Motor neuron (in vitro differentiated cells): ENCODE data around the gene OGDH. TPM values are rescaled to one million over a fixed set of nuclear protein-coding genes. Genes with fewer than 3 reads are reported as not detected.

Experiments used
- ATAC-seq, 8 experiments: fragments of 200-7000 bp; cut with Tn5 transposase; replicated peaks in 6 of 8; 2 replicates each; pipeline ENCODE4 v1.8.0; 2021; ENCODE audit warnings: mild to moderate bottlenecking in 8 of 8, moderate library complexity in 8 of 8
- H3K27ac ChIP-seq, 2 donors: fragments of 250-450 bp; sonication (Bioruptor Pico); 2 replicates each; pipeline ENCODE4 v1.9.0; 2021; ENCODE audit warnings: antibody characterized with exemption in 2 of 2, mild to moderate bottlenecking in 2 of 2, moderate library complexity in 1 of 2
- H3K4me1 ChIP-seq, 2 donors: fragments of 250-450 bp; sonication (Bioruptor Pico); replicated peaks in 1 of 2; 2 replicates each; pipeline ENCODE4 v1.6.1; 2021; ENCODE audit warnings: antibody characterized with exemption in 2 of 2, mild to moderate bottlenecking in 2 of 2, moderate library complexity in 1 of 2
- H3K4me3 ChIP-seq, 5 donors: fragments of 250-450 bp; sonication (Bioruptor Pico); 2 replicates each; pipeline ENCODE4 v1.9.0; 2021; ENCODE audit warnings: antibody characterized with exemption in 5 of 5, mild to moderate bottlenecking in 5 of 5, moderate library complexity in 4 of 5
- WGBS, 10 experiments: fragments of 450-650 bp; shearing (Covaris generic); methylation state at CpG; one replicate each; pipeline ENCODE4 v1.0.0; 2022; 5-methylcytosine and 5-hydroxymethylcytosine counted together
- in situ Hi-C, 9 experiments: fragments of 400-800 bp; cut with MboI; loops; one replicate each; pipeline ENCODE4 v1.15.0; 2021; ENCODE audit warnings: low sequenced_read_pairs in 9 of 9, low pct_unique_long_range_greater_than_20kb in 2 of 9; ENCODE audit not compliant: unreplicated experiment in 9 of 9
- total RNA-seq, 8 experiments: library from RNA; unstranded; fragments of 300-600 nt; gene quantifications; 2 replicates each; pipeline versions ENCODE4 v1.2.3 to v1.2.4, GENCODE V29; 2022

The OGDH gene
- total RNA-seq, 8 experiments from 2014 or later: 27.1 to 89.0 (median 39.9) TPM

- Histone ChIP-seq H3K4me3 (no peak overlapping the region), H3K4me1 (peaks cover 25 to 32% of the 10 kb centered on the region in 2 donors), H3K27ac (peak overlapping the region; percentile 81 to 82)
- ATAC-seq: peak in 3 of 8 experiments; percentile 10 to 70 (median 48)
- 11 to 100% (median 80%) methylated on average over 1 to 6 of the region's 8 CpGs for WGBS, 10 experiments
- in situ Hi-C loops: no loop called here
These were observed 31.6 kb downstream of the OGDH start for GRCh38 chr7:44637788-44638594.

GRCh38 chr7:44638611-44639557 is 32.5 kb downstream of the OGDH start:
- 60 to 94% (median 80%) methylated on average over 1 to 4 of the region's 5 CpGs; no CpG with 5 or more reads in 3 of the 10 experiments for WGBS, 10 experiments
- Histone ChIP-seq H3K4me1 (peaks cover 25 to 32% of the 10 kb centered on the region in 2 donors), H3K4me3 (peak overlapping the region in 1 of 5 donors; percentile 10), H3K27ac (peak overlapping the region; percentile 81 to 82)
- in situ Hi-C loops: no loop called here
- ATAC-seq: peak; percentile 62 to 75 (median 72)

GRCh38 chr7:44639671-44640321 is 33.4 kb downstream of the OGDH start:
- Histone ChIP-seq H3K27ac (peak overlapping the region; percentile 81 to 82), H3K4me3 (peak overlapping the region in 1 of 5 donors; percentile 10), H3K4me1 (peaks cover 25 to 31% of the 10 kb centered on the region in 2 donors)
- in situ Hi-C loops: no loop called here
- ATAC-seq: peak; percentile 64 to 93 (median 84)
- 0 to 100% (median 20%) methylated on average over 1 to 6 of the region's 8 CpGs; no CpG with 5 or more reads in 1 of the 10 experiments for WGBS, 10 experiments

- Histone ChIP-seq H3K4me3 (no peak overlapping the region), H3K4me1 (peaks cover 25 to 27% of the 10 kb centered on the region in 2 donors), H3K27ac (no peak overlapping the region)
- no peak for ATAC-seq
- in situ Hi-C loops: no loop called here
- WGBS, 10 experiments: 83 to 100% (median 100%) methylated on average over 1 of the region's 1 CpG; no CpG with 5 or more reads in 3 of the 10 experiments
These were observed 36.8 kb downstream of the OGDH start for GRCh38 chr7:44643206-44643605.

- ATAC-seq: no peak
- Histone ChIP-seq H3K27ac (no peak overlapping the region), H3K4me3 (no peak overlapping the region), H3K4me1 (peaks cover 5 to 7% of the 10 kb centered on the region in 2 donors)
- in situ Hi-C loops: no loop called here
- 80 to 100% (median 93%) methylated on average over 1 to 11 of the region's 11 CpGs; no CpG with 5 or more reads in 4 of the 10 experiments for WGBS, 10 experiments
These were observed 38.8 kb downstream of the OGDH start for GRCh38 chr7:44645254-44645653.

- H3K4me1 ChIP-seq: peaks cover under 1 to 2% of the 10 kb centered on the region in 2 donors
- ATAC-seq: no peak
- 83 to 100% (median 100%) methylated on average over 1 to 2 of the region's 2 CpGs; no CpG with 5 or more reads in 7 of the 10 experiments for WGBS, 10 experiments
- no peak overlapping the region for H3K27ac ChIP-seq
- no peak overlapping the region for H3K4me3 ChIP-seq
- in situ Hi-C loops: no loop called here
These were observed 39.3 kb downstream of the OGDH start for GRCh38 chr7:44645696-44646095.

- whole genome bisulfite sequencing, 10 experiments: 71 to 100% (median 82%) methylated on average over 1 to 3 of the region's 3 CpGs; no CpG with 5 or more reads in 4 of the 10 experiments
- in situ Hi-C loops: no loop called here
- peak in 3 of 8 experiments; percentile 42 to 63 (median 47) for ATAC-seq
These were observed 39.9 kb downstream of the OGDH start for GRCh38 chr7:44646176-44646920.

GRCh38 chr7:44646921-44647636 is 40.7 kb downstream of the OGDH start:
- ATAC-seq: no peak
- Histone ChIP-seq H3K4me3 (no peak overlapping the region), H3K27ac (no peak overlapping the region), H3K4me1 (no peaks in the 10 kb centered on the region)
- 65 to 100% (median 85%) methylated on average over 1 to 3 of the region's 3 CpGs; no CpG with 5 or more reads in 1 of the 10 experiments for WGBS, 10 experiments
- in situ Hi-C loops: no loop called here

More at GRCh38 chr7:44646176-44646920, 39.9 kb downstream of the OGDH start:
- no peak overlapping the region for H3K4me3 ChIP-seq
- H3K4me1 ChIP-seq: no peaks in the 10 kb centered on the region
- H3K27ac ChIP-seq: no peak overlapping the region

- H3K4me3 ChIP-seq: no peak overlapping the region
- in situ Hi-C loops: no loop called here
- ATAC-seq: no peak
- H3K4me1 ChIP-seq: no peaks in the 10 kb centered on the region
- WGBS, 10 experiments: 75 to 100% (median 86%) methylated on average over 1 to 4 of the region's 4 CpGs; no CpG with 5 or more reads in 2 of the 10 experiments
- no peak overlapping the region for H3K27ac ChIP-seq
These were observed 41.7 kb downstream of the OGDH start for GRCh38 chr7:44647981-44648714.

GRCh38 chr7:44650242-44650641 is 43.8 kb downstream of the OGDH start:
- ATAC-seq: no peak
- in situ Hi-C loops: no loop called here
- H3K4me1 ChIP-seq: no peaks in the 10 kb centered on the region
- WGBS, 10 experiments: 77 to 100% (median 93%) methylated on average over 1 to 4 of the region's 4 CpGs; no CpG with 5 or more reads in 6 of the 10 experiments
- H3K27ac ChIP-seq: no peak overlapping the region
- no peak overlapping the region for H3K4me3 ChIP-seq

GRCh38 chr7:44650772-44651171 is 44.3 kb downstream of the OGDH start:
- Histone ChIP-seq H3K27ac (no peak overlapping the region), H3K4me3 (no peak overlapping the region), H3K4me1 (no peaks in the 10 kb centered on the region)
- 34 to 80% (median 68%) methylated on average over 1 to 3 of the region's 5 CpGs; no CpG with 5 or more reads in 6 of the 10 experiments for WGBS, 10 experiments
- in situ Hi-C loops: no loop called here
- peak in 1 of 8 experiments; percentile 18 for ATAC-seq
